Stimulated activated CD8-positive, alpha-beta memory T cell treated with anti-CD3 and anti-CD28 coated beads, Interleukin-4, amount 100 ng/mL, for 24 hours (primary cell): ENCODE data around the gene MYADML2.

ENCODE experiments used
- DNase-seq: peaks from one replicate; pipeline ENCODE4 v3.0.0-alpha.2; 2020; ENCODE audit warnings: low read depth

The MYADML2 gene

DNA sequence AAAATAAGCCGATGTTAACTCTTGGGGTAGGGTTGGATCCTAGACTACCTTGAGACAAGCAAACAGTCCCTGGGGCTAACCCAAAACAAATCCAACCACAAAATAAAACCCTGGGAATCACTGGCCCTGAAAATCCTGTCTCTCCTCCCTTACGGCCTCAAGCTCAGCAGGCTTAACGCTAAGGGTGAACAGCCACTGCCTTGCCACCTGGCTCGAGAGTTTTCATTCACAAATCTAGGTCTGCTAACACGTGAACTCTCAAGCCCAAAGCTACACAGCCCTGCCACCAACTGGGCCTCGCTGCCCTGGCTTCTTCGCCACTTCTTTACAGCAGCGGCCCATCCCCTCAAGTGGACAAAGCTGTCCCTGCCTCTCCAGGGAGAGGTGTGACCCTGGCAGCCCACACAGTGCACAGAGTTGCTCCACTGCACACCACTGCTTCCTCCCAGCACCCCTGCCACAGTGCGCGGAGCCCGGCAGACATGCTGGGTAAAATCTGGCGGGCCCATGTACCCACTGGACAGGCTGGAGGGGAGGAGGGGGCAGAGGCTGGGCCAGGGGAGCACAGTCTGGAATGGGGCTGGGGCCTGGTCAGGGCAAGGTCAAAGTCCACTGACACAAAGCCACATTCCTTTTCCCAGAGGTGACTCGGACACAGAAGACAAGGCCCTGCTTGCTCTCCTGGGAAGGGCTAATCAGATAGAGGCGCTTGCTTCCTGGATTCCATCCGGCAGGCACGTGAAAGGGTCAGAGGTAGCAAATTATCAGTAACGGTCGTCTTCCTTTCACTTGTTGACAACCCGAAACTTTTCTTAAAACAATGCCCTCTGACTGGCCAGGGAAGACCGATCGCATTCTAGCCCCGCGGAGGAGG, 36.8 kb downstream of the MYADML2 start:
- DNase-seq: no peak

GRCh38 chr17:81909231-81909630, 37.8 kb downstream of the MYADML2 start:
- no peak for DNase-seq

- DNase-seq: no peak
Measured at GRCh38 chr17:81908793-81909192, 38.2 kb downstream of the MYADML2 start.

GRCh38 chr17:81907219-81908145, 39.6 kb downstream of the MYADML2 start:
- no peak for DNase-seq

- no peak for DNase-seq
Measured at GRCh38 chr17:81906476-81907218, 40.4 kb downstream of the MYADML2 start.

GRCh38 chr17:81905993-81906392, 41.0 kb downstream of the MYADML2 start:
- no peak for DNase-seq

DNA sequence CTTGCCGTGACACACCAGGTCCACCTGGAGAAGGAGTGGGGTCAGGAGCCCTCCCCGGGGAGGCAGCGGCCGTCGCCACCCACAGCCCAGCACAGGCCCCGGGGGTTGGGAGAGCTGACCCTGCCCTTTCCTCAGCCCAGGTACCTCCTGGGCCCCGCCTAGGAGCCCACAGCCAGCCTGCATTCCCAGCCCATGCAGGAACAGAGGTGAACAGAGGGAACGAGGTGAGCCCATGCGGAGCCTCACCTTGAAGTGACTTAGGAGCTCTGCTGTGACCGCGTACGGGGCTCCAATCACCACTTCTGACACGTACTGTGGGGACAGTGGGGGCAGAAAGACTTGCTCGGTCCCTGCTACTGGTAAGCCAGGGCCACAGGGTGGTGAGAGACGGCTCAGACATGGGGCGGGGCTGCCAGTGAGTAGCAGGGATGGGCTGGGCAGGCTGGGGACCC, 41.6 kb downstream of the MYADML2 start:
- DNase-seq: no peak

DNA sequence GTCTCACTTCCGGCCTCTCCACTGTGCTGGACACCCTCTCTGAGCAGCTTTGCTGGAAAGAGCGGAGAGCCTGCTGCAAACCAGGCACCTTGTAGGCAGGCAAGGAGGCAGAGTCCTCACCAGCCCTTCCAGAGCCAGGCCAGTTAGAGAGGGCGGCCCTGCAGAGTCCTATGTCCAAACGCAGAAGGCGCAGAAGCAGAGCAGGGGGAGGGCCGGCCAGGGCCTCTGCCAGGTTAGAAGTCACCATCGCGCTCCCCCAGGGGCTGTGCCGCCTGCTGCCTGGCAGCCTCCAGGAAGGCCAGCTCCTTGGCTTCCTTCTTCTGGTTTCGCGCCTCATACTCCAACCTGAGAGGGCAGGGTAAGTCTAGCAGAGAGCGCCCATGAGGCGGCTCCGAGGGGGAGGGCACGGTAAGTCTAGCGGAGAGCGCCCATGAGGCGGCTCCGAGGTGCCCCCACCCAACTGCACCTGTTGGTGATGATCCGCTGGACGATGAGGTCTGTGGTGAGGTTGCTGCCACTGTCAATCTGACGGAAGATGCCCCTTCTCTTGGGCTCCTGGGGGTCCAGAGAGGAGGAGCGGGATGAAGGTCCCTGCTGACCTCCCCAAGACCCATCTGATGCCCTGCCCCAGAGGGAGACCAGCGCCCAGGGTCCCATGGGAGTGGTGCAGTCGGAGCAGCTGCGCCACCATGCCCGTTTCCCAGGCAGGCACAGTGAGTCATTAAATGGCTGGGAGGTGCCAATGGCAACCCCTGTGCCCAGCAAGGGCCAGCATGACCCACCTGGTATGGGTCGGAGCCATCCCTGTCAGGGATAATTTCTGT, 42.2 kb downstream of the MYADML2 start:
- DNase-seq: no peak

- DNase-seq: no peak
Measured at GRCh38 chr17:81903896-81904599, 43.0 kb downstream of the MYADML2 start.

DNA sequence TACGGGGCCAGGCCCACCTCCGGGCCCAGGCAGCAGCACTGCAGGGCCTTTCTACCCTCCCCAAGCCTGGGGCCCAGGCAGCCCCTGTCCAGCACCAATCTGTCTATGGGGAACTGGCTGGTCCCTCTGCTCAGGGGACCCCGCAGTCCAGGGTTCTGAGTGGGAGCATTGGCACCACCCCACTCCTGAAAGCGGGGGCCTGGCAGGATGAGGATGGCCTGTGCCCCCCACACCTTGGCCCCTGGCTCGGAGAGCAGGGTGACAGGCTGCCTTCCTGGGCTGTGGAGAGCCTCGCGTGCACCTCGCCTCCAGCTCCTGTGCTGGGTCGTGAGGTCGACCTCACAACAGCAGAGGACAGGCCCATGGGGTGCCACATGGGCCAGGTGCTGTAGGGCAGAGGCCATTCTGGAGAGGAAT, 43.6 kb downstream of the MYADML2 start:
- no peak for DNase-seq

DNA sequence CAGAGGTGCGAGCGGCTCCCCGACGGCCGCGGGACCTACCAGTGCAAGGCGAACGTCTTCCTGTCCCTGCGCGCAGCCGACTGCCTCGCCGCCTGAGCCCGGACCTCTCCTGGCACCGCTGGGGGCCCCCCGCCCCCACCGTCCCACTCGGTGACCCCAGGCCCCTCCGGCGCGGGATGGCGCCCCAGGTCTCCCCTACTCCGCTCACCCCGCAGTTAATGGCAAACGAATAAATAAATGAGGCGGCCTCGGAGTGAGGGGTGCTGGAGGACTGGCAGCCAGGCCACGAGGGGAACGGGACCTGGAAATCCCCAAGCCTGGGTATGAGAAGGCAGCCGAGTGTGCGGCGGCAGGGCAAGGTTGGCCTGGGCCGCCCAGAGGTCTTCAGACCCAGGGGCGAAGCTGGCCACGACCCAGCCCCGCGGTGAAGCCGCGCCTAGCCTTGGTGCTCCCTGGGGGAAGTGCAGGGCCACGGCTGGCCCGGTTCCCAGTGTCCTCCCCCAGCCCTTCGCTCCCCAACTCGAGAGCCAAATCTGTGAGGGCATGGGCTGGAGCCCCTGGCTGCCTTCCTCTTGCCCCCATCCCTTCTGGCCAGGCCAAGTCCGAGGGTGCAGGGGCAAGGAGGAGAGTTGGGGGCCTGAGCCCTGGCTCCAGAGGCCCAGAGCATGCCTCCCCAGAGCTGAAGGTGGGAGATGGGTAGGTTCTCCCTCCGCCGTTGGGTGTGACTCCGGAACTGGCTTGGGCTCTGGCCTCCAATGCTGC, 44.2 kb downstream of the MYADML2 start:
- DNase-seq: no peak

DNA sequence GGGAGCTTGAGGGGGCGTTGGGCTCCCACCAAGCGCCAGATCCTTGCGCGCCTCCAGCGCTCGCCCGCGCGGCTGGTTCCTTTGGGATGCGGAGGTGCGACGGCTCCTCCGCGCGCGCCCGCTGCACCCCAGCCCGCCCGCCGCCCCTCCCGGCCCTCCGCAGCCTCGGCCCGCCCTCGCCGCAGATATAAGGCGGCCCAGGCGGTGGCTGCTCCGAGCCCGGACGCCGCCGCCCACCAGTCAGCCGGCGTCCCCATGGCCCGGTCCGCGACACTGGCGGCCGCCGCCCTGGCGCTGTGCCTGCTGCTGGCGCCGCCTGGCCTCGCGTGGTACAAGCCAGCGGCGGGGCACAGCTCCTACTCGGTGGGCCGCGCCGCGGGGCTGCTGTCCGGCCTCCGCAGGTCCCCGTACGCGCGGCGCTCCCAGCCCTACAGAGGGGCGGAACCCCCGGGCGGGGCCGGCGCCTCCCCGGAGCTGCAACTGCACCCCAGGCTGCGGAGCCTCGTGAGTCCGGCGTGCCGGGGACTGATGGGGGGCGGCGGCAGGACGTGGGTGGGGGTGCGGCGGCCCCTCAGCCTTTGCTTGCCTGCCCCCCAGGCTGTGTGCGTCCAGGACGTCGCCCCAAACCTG, 44.9 kb downstream of the MYADML2 start, which contains the start of gene NPB:
Gene NPB (plus strand): TSS at position 216 of the 630 bp plus-strand sequence. CDS start 40 bp downstream, at position 256.
- no peak for DNase-seq

- DNase-seq: no peak
Measured at GRCh38 chr17:81901167-81902022, 45.6 kb downstream of the MYADML2 start.

- no peak for DNase-seq
Measured at GRCh38 chr17:81900181-81900820, 46.7 kb downstream of the MYADML2 start.

GRCh38 chr17:81899514-81900166, 47.4 kb downstream of the MYADML2 start:
- no peak for DNase-seq

GRCh38 chr17:81898885-81899284, 48.1 kb downstream of the MYADML2 start:
- no peak for DNase-seq
